Measurements from ENCODE around the gene HS6ST3.

DNA sequence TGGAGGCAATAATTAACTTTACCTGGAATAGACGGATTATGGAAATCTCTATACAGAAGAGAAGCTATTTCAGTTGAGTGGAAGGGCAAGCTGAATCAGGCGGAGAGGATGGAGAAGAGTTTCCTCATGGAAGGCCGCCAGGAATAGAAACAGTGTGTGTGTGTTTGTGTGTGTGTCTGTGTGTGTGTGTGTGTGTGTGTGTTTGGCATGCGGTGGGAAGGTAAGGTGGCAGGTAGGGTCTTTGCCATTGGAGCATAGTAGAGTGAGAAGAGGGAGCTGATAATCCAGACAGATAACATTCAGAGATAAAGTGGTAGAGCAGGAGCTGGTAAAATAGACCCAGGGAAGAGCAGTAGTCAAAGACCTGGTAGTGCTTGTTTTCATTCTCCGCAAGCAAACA lies 9.2 kb upstream of the HS6ST3 start:
- TF ChIP-seq EZH2 (IDR thresholded peaks at IDR 0.05) (no peak), POLR2AphosphoS5 (IDR thresholded peaks at IDR 0.05; ENCODE audit: borderline replicate concordance, low read depth, low read length) (no peak)
